Cardiac septum (tissue), 1 donor: ENCODE results near the gene SURF6. TPM values are rescaled to one million over a fixed set of nuclear protein-coding genes. Genes with fewer than 3 reads are reported as not detected.
"Not testable (repeated sequence)": the region's sequence is repeated elsewhere in the genome, so short reads cannot be mapped to it uniquely, and the experiment has no call there.

Experiments used
- DNase-seq: peaks from one replicate; pipeline ENCODE4 v3.0.0-alpha.2; 2020; ENCODE audit warnings: low spot score
- intact Hi-C: fragments of 100-400 bp; cut with DNase I; formaldehyde crosslinking; loops from one replicate; pipeline ENCODE4 v1.14.0; 2022
- total RNA-seq: library from RNA; stranded (reverse); fragmentation: NEBNext Ultra II Directional; extraction: Animal tissue kit (Norgen Biotek cat#: 25700); gene quantifications from one replicate; pipeline ENCODE4 v1.2.1, GENCODE V29; 2021
- donor health status: DM: no; HTN: no; CAD: no.

Gene SURF6
- total RNA-seq, 1 donor from 2014 or later: 14.2 TPM

DNA sequence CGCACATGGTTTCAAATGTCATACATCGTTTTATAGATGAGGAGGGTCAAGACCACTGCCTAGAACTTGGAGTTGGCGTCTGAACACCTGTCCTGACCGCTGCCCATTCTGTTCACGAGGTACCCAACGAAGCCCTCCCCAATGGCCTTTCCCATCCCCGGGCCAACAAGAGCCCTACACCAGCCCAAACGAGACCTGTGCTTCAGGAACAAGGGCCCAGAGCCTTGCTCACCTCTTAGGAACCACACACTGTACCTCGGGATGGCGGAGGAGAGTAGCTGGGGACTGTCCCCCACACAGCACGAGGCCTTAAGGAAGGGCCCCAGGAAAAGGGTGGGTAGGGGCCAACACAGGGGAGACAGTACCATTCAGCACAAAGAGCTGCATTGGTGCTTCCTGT, 3.0 kb downstream of the SURF6 start:
- intact Hi-C loops: loop anchor here (5.0 kb wide), 1 partner anchor 146 kb away; no protein-coding TSS in a partner anchor
- DNase-seq: peak; percentile 38

DNA sequence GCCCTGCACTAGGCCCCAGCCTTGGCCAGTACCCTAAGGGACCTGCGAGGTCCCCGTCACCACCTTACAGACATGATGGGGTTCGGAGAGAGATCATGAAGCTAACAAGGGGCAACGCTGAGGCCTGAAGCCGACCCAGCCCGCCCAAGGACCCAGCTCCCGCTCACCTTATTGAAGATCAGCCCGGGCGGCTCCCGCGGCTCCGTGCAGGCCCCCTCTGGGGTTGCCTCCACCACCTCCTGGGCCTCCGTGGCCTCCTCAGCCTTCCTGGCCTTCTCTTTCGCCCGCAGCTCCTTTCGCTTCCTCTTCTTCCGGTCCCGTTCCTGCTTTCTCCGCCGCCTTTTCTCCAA, 3.6 kb downstream of the SURF6 start:
- DNase-seq: peak; percentile 22
- intact Hi-C loops: loop anchor here (5.0 kb wide), 1 partner anchor 145 kb away; no protein-coding TSS in a partner anchor

DNA sequence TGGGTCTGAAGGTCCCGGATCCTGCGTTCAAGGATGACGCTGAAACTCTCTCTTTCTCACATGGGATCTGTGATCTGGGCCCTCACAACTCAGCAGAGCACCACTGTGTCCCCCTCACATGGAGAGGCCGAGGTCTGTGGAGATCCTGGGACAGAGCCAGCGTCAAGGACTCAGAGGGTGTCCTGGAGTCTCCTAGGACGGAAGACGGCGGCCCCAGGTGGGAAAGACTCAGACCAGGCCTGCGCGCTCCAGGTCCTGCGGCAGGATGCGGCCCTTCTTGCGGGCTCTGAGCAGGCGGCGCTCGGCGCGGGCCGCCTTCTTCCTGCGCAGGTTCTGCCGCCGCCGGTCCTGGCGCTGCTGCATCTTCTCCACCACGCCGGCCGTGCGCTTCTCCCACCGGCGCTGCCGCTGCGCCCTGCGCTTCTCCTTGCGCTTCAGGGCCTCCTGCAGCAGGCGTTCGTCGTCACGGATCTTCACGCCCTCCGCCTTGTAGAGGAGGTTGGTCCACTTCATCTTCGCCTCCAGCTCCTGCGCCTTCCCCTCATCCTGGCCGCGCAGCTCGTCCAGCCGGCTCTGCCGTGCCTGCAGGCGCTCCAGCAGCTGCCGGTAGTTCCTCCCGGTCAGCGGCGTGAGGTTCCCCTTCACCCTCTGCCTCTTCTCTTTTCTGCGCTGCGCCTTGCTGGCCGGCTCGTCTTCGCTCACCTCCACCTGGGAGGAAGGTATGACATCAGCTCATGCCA, 4.2 kb downstream of the SURF6 start:
- peak; percentile 63 for DNase-seq
- intact Hi-C loops: loop anchor here (5.0 kb wide), 1 partner anchor 145 kb away; no protein-coding TSS in a partner anchor

DNA sequence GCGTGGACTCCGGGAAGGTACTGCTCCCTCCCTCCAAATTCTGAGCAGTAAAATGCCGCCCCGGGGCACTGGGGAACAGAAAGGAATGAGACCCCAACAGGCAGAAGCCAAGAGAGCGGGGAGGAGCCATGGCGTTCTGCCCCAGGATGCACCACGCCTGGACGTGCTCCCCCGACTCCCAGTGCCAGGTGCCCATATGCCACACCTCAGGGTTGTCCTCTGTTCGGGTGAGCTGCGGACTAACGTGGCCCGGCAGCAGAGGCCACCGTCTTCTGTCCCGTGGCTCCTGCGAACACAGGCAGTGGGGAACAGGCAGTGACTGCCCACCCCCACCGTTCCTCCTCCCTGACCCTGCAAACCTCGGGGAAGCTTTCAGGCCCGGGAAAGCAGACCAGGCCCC, 4.8 kb downstream of the SURF6 start:
- peak; percentile 59 for DNase-seq
- intact Hi-C loops: loop anchor here (5.0 kb wide), 1 partner anchor 144 kb away; no protein-coding TSS in a partner anchor

DNA sequence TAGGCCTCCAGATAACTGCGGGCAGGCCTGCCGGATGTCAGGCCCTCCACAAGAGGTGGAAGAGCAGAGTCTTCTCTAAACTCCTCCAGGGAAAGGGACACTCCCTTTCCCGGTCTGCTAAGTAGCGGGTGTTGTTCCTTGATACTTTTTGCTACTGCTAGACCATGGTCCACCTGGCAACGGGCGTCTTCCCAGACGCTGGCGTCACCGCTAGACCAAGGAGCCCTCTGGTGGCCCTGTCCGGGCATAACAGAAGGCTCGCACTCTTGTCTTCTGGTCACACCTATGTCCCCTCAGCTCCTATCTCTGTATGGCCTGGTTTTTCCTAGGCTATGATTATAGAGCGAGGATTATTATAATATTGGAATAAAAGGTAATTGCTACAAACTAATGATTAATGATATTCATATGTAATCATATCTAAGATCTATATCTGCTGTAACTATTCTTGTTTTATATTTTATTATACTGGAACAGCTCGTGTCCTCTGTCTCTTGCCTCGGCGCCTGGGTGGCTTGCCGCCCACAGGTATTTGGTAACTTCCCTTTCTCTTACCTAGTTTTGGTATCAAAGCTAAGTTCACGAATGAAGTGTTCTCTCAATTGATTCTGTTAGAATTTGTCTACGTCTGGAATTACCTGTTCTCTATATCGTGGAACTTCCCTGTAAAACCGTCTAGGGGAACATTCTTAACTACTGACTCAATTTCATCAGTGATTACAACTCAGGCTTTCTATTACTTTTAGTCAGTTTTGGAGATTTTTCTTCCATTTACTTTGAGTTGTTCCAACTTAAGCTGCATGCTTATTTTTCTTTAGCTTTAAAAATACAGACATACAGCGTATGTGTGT, 6.5 kb downstream of the SURF6 start:
- intact Hi-C loops: loop anchor here (5.0 kb wide), 1 partner anchor 142 kb away; no protein-coding TSS in a partner anchor
- DNase-seq: peak; percentile 20

DNA sequence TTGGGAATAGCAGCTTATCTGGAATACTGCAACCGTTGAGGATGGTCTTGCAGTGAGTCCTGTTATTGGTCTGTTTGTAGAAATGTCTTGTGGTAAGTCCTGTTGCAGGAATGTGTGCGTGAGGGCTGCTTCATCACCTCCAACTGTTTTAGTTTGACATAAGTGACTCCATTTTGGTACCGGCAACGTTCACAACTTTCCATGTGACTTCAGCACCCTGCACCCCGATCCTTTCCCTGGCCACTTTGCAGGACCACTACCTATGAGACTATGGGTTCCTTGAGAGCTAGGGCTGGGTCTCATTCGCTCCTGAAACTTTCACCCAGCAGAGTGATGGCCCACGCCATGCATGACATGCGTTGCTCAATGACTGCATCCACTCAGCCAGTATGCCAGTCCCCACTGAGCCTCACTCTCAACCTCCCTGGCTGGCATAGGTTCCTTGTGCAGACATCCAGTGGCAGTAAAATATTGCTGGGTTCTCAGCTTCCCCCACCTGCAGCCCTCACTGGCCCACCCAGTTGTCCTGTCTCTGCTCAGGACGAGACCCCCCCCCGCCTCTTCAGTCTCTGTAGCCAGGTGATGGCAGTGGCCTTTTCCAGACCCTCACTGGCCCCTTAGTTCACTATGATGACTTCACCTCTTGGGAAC, 8.0 kb downstream of the SURF6 start:
- DNase-seq: peak; percentile 39
- intact Hi-C loops: no loop called here

DNA sequence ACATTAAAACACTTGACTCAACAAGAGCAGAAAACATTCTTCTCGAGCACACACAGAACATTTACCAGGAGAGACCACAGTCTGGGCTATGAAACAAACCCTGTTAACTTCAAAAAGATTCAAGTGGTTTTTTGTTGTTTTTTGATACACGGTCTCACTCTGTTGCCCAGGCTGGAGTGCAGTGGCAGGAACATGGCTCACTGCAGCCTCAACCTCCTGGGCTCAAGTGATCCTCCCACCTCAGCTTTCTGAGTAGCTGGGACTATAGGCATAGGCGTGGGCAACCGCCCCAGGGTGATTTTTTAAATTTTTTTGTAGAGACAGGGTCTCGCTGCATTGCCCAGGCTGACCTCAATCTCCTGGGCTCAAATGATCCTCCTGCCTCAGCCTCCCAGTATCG, 9.0 kb downstream of the SURF6 start:
- DNase-seq, intact Hi-C loops: not testable (repeated sequence)

DNA sequence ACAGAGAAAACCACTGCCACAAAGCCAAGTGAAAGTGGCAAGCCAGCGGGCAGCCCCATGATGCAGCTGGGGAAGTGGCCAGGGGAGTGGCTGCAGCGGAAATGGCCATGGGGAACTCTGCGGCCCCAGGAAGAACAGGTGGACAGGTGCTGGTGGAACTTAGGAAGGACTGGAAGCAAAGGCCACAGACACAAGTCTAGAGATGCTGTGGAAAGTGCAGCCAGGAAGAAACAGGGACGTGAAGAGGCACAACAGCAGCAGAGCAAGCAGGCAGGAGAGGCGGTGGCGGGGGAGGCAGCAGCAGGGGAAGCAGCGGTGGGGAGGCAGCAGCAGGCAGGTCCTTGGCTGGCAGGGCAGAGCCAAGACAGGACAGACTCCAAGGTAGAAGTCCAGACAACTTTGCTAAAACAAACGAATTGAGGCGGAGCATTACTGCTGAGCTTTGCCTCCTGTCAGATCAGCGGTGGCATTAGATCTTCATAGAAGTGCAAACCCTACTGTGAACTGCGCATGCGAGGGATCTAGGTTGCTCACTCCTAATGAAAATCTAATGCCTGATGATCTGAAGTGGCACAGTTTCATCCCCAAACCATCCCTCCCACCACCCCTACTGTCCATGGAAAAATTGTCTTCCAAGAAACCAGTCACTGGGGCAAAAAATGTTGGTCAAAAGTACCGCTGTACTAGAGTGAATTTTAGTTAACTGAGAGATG, 11.8 kb downstream of the SURF6 start:
- intact Hi-C loops: no loop called here
- peak; percentile 62 for DNase-seq

DNA sequence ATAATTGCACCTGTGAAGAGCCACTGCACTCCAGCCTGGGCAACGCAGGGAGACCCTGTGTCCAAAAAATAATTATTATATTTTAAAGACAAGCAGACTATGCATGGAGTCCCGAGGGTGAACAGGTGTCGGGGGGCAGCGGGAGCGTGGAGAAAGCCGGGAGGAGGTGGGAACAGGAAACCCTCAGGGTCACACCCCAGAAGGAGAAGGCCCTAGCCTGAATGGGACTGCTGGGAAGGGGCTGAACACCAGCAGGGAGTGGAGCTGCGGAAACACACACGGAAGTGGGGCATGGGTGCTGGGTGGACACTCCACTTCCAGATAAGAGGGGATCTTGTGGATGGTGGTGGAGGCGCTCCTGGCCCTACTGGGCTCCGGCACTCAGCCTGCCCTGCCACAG, 12.8 kb downstream of the SURF6 start:
- intact Hi-C loops: no loop called here
- DNase-seq: peak; percentile 41

DNA sequence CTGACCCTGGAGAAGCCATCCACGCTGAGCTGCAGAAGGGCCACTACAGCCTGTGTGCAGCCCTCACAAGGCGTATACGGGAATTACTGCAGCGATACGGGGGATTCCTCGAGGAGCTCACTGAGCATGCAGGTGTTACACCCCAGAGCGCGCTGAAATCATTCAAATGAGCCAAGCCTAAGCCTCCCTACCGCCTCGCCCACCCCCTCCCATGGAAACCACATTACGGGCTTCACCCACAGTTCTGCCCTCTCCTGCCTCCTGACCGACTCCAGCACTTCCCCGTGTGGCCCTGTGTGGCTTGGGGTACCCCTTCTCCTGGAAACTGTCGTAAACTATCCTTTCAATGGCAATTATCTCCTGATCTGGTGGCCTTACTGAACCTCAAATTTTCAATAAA, 13.3 kb downstream of the SURF6 start:
- intact Hi-C loops: no loop called here
- peak; percentile 24 for DNase-seq

DNA sequence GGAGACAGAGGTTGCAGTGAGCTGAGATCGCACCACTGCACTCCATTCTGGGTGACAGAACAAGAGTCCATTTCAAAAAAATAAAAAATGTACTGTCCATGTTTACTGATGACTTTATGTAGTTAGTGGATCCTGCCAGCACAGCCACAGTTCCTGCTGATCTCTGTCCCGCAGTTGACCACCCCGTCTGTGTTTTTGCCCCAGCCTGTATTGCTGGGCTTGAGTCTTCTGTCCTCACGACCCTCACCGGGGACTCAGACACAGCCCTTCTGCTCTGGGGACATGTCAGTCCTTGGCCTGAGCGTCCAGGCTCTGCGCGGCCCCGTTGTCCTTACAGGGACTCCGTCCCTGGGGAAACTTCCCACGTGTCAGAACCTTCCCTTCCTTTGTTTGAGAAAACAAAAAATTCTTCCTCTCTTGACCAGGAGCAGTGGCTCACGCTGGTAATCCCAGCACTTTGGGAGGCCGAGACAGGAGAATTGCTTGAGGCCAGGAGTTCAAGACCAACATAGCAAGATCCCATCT, 14.5 kb downstream of the SURF6 start:
- intact Hi-C loops: no loop called here
- DNase-seq: peak; percentile 61

DNA sequence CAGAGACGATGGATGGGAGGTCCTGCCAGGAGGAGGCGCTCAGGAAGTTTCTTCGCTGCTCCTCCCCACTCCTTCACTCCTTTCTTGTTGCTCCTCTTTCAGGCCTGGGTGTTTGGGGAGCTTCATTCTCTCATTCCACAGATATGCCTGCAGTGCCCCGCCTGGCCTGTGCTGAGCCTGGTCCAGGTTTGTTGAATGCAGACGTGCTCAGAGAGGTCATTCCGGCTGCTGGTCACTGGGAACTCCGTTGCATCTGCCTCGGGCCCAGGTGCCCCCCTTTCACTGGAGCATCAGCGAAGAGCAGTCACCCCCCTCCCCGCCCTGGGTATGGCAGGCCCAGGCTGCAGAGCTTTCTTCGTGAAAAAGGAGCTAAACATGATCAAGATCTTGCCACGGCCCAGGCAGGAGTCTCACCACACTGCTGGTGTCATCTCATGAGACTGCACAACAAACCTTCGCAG, 15.5 kb downstream of the SURF6 start:
- peak; percentile 54 for DNase-seq
- intact Hi-C loops: no loop called here

DNA sequence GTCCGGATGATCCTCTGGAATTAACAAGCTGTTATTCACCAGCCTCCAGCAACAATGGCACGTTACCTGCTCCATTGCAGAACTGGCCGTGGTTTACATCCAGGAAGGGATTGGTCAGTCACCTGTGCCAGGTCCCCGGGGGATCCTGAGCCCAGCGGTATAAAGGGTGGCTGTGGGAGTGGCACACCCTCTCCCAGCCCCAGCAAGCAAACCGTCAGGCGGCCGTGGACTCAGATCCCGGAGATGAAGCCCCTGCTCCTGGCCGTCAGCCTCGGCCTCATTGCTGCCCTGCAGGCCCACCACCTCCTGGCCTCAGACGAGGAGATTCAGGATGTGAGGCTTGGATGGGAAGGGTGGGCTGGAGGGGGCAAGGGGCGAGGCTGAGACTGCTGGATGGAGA, 18.4 kb downstream of the SURF6 start:
- peak; percentile 29 for DNase-seq
- intact Hi-C loops: not testable (repeated sequence)

DNA sequence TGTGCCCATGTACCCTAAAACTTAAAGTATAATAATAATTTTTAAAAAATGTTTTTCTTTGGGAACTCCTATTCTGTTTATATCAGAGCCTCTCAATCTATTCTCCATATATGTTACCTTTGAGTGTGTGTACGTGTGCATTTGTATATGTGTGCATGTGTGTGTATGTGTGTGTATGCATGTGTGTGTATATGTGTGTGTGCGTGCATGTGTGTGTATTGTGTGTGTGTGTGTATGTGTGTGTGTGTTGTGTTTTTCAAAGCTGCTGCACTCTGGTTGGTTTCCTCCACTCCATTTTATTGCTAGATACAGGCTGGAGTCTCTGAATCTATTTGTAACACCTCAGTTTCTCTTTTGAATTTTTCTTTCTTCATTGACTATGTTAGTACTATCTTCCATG, 20.0 kb downstream of the SURF6 start:
- intact Hi-C loops: no loop called here
- no peak for DNase-seq

DNA sequence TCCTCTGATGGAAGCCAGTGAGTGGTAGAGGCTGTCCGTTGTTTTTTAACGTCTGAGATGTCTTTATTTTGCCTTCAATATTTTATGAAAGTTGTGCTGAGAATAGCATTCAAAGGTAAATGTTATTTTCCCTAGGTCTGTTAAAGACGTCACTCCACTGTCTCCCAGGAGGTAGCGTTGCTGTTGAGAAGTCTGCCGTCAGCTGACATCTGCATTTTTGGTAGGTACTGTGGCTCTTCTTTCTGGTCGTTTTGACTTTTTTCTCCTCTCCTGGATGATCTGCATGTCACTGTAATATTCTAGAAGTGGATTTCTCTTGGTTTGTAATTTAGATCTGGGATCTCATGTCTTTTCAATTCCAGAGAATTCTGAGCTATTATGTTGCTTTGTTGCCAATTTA, 26.4 kb downstream of the SURF6 start:
- intact Hi-C loops: no loop called here
- DNase-seq: no peak

DNA sequence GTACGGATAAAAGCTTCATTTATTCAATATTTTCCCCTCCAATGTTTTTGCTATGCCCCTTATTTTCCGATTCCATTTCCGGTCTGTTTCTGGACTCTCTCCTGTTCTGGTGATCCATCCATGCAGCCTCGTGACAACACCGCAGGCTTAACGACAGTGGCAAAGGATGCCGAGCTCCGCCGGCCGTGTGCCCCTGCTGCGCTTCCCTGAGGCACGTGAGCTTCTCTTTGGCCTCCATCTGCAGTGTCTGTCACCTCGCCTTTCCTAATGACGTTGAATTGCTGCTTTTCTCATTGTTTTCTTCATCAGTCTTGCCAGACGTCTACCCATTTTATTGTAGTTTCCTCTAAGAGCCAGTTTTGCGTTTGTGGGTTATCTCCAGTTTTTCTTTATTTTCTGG, 28.7 kb downstream of the SURF6 start:
- DNase-seq: no peak
- intact Hi-C loops: no loop called here

DNA sequence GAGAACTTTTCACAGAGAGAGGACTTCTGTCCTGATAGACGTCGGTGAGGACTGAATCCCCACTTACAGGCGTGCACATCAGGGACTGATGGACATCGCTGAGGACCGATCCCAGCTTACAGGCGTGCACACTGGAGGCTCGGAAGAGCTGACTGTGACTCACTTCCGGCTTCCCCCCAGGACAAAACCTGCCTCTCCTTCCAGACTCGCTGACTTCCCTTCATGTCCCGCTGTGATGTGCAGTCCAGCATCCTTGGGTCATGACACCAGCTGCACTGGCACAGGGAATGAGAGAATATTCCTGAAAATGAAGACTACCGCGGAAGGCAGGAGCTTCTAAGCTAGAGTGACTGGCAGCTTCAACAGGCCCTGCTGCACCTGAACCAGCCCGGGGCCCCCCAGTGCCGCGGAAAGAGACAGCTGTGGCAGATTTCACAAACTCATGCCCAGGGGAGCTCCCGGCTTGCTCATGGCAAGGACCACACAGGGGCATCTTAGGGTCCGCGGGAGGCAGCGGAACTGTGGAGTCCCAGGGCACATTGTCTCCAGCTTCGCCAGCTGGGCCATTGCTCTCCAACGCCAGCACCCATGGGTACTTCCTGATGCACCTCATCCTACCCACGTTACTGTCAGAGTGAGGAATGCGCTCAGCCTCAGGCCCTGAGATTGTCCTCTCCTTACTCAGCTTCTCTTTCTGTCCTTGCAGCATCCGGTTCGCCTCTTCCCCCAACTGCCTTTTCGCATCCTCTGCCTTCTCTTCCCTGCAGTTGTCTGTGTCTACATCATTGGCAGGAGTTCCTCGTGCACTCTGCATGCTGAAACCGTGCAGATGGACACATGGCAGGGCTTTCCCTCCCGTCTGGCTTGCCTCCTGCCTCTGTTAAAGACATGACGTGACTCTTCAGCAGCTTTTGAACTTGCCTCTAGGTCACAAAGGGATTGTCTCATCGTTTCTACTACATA, 29.5 kb downstream of the SURF6 start:
- intact Hi-C loops: no loop called here
- DNase-seq: no peak

DNA sequence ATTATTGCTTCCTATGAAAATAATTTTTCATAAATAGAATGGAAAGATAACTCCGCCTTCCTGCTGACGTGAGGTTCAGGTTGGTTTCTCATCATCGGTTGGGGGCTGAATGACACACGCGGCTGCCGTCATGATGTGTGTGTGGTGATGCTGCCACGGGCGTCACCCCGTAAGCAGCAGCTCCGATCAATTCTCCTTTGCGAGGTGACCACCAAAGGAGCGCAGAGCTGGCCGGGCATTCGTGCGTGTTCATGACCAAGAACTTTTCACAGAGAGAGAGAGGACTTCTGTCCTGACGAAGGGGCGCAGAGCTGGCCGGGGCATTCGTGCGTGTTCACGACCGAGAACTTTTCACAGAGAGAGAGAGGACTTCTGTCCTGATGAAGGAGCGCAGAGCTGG, 30.3 kb downstream of the SURF6 start:
- intact Hi-C loops: no loop called here
- DNase-seq: no peak
